ENCODE results near the gene CNN3. TPM values are rescaled to one million over a fixed set of nuclear protein-coding genes. Genes with fewer than 3 reads are reported as not detected.

CNN3 gene
- total RNA-seq: 267 and 275 TPM in 2 replicates

GRCh38 chr1:94926915-94927404 is at the start of gene CNN3:
CNN3 (minus strand) TSS chr1:94927110; CDS start chr1:94926894, 216 bp downstream.
- DNase-seq (ENCODE audit: extremely low read depth, low read depth, low spot score): no peak

GRCh38 chr1:94974824-94975223 is 47.9 kb upstream of the CNN3 start:
- DNase-seq (ENCODE audit: extremely low read depth, low read depth, low spot score): no peak

DNA sequence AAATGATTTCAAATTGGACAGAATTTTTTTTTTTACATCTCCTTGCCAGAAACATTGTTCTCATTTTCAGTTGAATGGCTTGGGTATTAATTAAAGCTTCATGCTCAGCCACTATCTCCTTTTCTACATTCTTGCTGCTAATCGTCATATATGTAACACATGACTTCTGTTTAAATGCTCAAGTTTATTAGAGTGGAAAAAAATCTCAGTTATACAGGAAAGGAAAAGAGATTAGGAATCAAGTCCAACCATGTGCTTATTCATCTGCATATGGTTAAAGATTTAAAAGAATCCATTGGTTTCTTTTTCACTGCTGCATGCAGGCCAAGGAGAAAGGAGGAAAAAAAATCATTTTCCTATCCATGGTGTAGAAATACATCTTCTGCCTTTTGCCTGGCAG is 47.3 kb upstream of the CNN3 start:
- DNase-seq (ENCODE audit: extremely low read depth, low read depth, low spot score): no peak

- DNase-seq (ENCODE audit: extremely low read depth, low read depth, low spot score): no peak
These were observed 46.5 kb upstream of the CNN3 start for GRCh38 chr1:94973309-94973922.

DNA sequence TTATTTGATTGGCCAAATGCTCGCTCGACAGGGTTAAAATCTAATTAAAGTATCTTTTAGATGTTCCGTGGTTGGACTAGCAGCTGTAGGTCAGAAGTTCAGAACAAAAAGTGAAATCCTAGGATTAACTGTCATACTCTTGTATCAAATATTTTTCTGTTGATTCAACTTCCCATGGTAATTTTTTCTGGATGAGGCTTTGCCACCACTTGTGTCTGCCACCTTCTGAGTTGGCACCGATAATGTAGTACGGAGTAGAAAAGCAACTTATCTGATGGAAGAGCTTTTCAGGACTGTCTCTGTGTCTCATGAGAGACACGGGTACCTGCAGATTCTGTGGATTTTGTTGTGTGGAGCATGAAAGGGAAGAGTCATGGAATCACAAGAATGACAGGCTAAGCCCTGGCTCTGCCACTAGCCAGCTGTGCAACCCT is 44.6 kb upstream of the CNN3 start:
- no peak for DNase-seq (ENCODE audit: extremely low read depth, low read depth, low spot score)

DNA sequence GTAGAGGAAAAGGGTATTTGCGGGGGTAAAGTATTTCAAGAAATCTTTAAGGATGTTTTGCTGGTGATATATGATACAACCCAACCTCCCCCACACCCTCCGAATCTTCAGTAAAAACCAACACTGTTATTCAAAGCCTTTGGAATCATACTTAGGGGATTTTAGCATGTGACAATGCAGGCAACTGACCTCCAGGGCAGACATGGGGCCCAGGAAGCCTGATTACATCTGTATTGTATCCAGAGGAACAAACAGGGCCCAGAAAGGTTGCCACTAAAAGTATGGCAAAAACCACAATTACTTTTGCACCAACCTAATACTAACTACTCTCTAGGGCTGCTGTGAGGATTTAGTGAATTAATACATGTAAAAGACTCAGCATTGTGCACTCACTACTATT is 43.9 kb upstream of the CNN3 start:
- DNase-seq (ENCODE audit: extremely low read depth, low read depth, low spot score): no peak

DNA sequence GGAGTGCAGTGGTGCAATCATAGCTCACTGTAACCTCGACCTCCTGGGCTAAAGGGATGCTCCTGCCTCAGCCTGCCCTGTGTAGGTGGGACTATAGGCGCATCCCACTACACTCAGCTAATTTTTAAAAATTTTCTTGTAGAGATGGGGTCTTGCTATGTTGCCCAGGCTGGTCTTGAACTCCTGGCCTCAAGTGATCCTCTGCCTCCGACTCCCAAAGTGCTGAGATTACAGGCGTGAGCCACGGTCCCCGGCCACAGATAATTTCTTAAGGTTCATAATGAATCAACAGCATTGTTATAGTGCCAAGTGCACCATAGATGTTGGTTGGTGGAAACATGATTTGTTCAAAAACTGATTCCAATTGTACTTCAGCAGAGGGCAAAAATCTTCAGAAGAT is 42.2 kb upstream of the CNN3 start:
- DNase-seq (ENCODE audit: extremely low read depth, low read depth, low spot score): no peak

DNA sequence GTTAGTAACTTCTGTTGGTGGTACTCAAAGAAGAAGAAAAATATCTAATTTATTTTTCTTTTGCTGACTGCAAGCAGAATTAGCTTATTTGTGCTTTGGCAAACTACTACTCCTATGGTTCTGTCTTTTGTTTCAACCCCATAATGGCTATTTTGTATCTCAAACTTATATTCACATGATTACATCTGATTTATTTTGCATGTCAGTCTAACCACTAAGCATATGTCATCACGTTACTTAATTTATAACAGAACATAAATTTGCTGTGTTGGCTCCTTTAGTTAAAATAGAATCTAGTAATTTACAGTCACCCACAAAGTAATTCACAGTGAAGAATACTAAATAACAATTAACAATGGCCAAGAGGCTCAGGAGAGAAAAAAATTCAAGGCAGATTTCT is 39.1 kb upstream of the CNN3 start:
- DNase-seq (ENCODE audit: extremely low read depth, low read depth, low spot score): no peak

DNA sequence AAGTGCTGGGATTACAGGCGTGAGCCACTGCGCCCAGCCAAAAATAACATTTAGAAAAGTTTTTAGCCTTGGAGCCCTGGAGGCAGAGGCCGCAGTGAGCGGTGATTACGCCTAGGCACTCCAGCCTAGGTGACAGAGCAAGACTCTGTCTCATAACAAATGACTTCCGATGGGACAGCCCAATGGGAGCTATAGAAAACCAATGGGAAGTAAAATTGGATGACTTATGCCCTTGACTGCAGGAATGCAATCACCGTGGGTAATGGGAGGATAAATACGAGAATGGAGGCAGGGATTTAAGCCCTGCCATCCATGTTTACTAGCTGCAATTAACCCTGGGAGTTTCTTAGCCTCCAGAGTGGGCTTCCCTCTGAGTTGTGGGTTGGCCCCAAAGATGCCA is 37.0 kb upstream of the CNN3 start:
- DNase-seq (ENCODE audit: extremely low read depth, low read depth, low spot score): no peak

GRCh38 chr1:94962409-94963265 is 35.7 kb upstream of the CNN3 start:
- DNase-seq (ENCODE audit: extremely low read depth, low read depth, low spot score): no peak

- DNase-seq (ENCODE audit: extremely low read depth, low read depth, low spot score): no peak
These were observed 35.1 kb upstream of the CNN3 start for GRCh38 chr1:94961988-94962387.

DNA sequence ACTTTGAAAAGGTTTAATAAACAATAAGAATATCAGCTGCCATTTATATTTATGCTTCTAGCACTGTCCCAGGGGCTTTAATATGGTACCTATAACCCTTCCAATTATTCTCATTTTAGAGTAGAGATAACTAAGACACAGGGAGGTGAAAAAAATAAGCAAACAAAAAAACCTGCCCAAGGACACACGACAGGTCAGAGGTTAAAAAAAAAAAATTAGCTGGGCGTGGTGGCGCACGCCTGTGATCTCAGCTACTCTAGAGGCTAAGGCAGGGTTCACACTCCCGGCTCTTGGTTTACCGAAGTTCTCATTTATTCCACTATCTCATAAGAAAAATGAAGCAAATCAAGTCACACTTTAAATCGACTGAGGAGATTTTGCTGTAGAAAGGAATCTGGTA is 34.7 kb upstream of the CNN3 start:
- no peak for DNase-seq (ENCODE audit: extremely low read depth, low read depth, low spot score)

GRCh38 chr1:94958081-94958480 is 31.2 kb upstream of the CNN3 start:
- DNase-seq (ENCODE audit: extremely low read depth, low read depth, low spot score): no peak

GRCh38 chr1:94955767-94956632 is 29.1 kb upstream of the CNN3 start:
- no peak for DNase-seq (ENCODE audit: extremely low read depth, low read depth, low spot score)

DNA sequence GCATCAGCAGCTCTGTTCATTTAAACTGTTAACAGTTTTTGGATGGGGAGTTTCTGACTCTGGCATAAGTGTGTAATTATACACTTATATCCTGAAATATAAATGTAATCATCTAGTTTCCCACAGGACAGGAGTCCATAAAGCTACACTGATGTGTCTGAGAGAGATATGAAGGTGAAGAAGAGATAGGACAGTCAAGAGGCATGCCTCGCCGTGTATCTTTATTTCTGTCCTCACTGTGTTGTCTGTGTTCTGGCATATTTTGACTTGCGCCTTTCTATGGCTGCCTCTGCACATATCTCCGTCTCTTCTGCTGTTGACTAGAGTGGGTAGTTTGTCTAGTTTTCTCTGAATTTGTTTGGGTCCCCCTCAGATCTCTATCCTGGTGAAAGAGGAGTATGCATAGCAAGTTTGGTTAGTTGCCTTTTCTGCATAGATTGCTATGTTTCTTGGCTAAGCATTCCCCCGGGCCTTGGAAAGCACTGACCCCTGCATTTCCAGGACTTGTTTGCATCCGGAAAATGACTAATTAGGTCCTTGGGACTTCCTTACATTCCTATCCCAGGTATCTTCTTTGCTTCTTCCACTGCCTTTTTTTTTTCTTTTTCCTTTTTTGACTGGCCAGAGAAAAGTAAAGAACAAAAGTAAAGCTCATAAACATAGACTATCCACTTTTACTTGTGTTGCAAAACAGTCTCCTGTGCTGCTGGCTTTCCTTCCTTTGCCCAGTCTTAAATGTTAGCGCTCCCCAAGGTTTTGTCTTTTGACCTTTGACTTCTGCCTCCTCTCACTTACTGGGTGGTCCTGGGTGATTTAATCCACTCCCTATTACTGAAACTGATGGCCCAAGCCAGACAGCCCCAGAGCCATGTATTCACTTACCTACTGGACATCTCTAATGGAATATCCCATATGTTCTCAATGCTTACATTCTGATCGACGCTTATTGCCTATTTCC is 27.6 kb upstream of the CNN3 start:
- no peak for DNase-seq (ENCODE audit: extremely low read depth, low read depth, low spot score)

DNA sequence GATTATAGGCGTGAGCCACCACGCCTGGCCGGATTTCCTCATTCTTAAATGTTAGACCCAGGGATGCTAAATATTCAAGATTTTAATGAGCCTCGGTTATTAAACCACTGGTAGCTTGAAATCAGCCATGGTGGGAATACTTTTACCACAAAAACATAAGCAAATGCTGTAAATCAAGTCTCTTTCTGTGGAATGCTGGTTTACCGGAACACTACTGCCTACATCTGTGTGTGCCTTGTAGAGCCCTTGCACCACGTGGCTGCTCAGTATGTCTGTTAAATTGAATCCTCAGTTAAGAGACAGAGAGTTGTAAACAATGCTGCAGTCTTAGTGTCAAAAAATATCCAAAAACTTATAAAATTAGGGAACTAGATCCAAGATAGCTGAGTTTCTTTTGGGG is 26.8 kb upstream of the CNN3 start:
- no peak for DNase-seq (ENCODE audit: extremely low read depth, low read depth, low spot score)

- no peak for DNase-seq (ENCODE audit: extremely low read depth, low read depth, low spot score)
These were observed 26.2 kb upstream of the CNN3 start for GRCh38 chr1:94953107-94953506.

- no peak for DNase-seq (ENCODE audit: extremely low read depth, low read depth, low spot score)
These were observed 25.6 kb upstream of the CNN3 start for GRCh38 chr1:94952539-94952938.

DNA sequence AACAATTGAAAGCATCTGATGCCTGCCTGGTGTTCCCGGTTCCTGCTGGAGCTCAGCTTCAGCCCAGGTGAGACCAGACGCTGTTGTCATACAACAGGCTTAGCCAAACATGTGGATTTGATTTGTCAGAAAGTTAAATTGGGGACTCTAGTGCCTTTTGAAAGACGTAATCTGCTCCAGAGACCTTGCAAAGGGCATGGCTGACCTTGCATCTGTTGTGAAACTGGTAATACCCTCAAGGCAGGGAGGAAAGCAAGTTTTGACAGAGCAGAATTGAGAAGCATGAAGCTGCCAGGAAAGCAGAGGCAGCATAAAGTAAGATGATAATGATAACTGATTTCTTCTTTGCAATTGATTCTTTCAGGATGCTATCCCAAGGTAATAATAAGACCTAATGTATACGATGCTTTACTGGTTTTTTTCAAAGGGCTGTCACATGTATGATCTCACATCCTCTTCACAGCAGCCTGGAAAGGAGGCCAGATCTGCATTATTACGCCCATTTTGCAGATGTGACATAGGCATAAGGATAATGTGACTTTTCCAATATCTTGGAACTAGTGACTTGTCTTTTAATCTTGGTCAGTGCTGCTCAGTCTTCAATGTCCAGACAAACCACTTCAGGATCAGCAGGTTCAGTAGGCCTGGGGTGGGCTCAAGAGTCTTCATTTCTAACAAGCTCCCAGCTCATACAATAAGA is 24.7 kb upstream of the CNN3 start:
- no peak for DNase-seq (ENCODE audit: extremely low read depth, low read depth, low spot score)

Data from glomerular endothelial cell (primary cell).